GM23338 (cell line): ENCODE measurements around the gene FMO3. TPM values are rescaled to one million over a fixed set of nuclear protein-coding genes. Genes with fewer than 3 reads are reported as not detected.

ENCODE experiments used
- ATAC-seq: fragments of 200-7000 bp; cut with Tn5 transposase; 3 replicates; pipeline ENCODE4 v1.9.1; 2020
- DNase-seq: peaks from one replicate; pipeline ENCODE4 v3.0.0-alpha.2; 2015; ENCODE audit warnings: low spot score
- H2AFZ ChIP-seq: fragments of 200-600 bp; sonication (generic); 2 replicates; pipeline ENCODE4 v1.8.0; 2016; ENCODE audit warnings: antibody characterized with exemption, mild to moderate bottlenecking, moderate library complexity
- H3F3A ChIP-seq: fragments of 200-600 bp; sonication (generic); replicated peaks from 2 replicates; pipeline ENCODE4 v1.8.0; 2017; ENCODE audit warnings: antibody characterized with exemption, mixed run types, low read depth
- H3K27ac ChIP-seq: fragments of 200-600 bp; sonication (generic); 2 replicates; pipeline ENCODE4 v1.6.1; 2016; ENCODE audit warnings: low read depth
- H3K27me3 ChIP-seq: fragments of 200-600 bp; sonication (generic); 2 replicates; pipeline ENCODE4 v1.8.0; 2016; ENCODE audit warnings: mild to moderate bottlenecking, mixed run types, moderate library complexity; ENCODE audit not compliant: insufficient read depth
- H3K36me3 ChIP-seq: fragments of 200-600 bp; sonication (generic); 2 replicates; pipeline ENCODE4 v1.8.0; 2016; ENCODE audit warnings: mild to moderate bottlenecking; ENCODE audit not compliant: insufficient read depth
- H3K4me1 ChIP-seq: fragments of 200-600 bp; sonication (generic); 2 replicates; pipeline ENCODE4 v1.8.0; 2016; ENCODE audit warnings: mild to moderate bottlenecking, moderate library complexity; ENCODE audit not compliant: insufficient read depth
- H3K4me2 ChIP-seq: fragments of 200-600 bp; sonication (generic); 2 replicates; pipeline ENCODE4 v1.7.1; 2017; ENCODE audit warnings: mixed run types
- H3K4me3 ChIP-seq: fragments of 200-600 bp; sonication (generic); 2 replicates; pipeline ENCODE4 v1.6.1; 2016; ENCODE audit warnings: mixed run types
- H3K79me2 ChIP-seq: fragments of 200-600 bp; sonication (generic); replicated peaks from 2 replicates; pipeline ENCODE4 v1.8.0; 2017; ENCODE audit warnings: mild to moderate bottlenecking; ENCODE audit not compliant: insufficient read depth
- H3K9me2 ChIP-seq: fragments of 200-600 bp; sonication (generic); 2 replicates; pipeline ENCODE4 v1.8.0; 2017; ENCODE audit not compliant: insufficient read depth
- H4K20me1 ChIP-seq: fragments of 200-600 bp; sonication (generic); replicated peaks from 2 replicates; pipeline ENCODE4 v1.8.0; 2017; ENCODE audit warnings: mild to moderate bottlenecking; ENCODE audit not compliant: insufficient read depth
- H3K27ac Mint-ChIP-seq: 2 replicates; pipeline ENCODE4 v1.8.0; 2020; ENCODE audit warnings: inconsistent platforms, mild to moderate bottlenecking, moderate library complexity, mixed read lengths
- H3K27me3 Mint-ChIP-seq: 3 replicates; pipeline ENCODE4 v1.8.0; 2022; ENCODE audit warnings: low read depth, mild to moderate bottlenecking, moderate library complexity, mixed read lengths, inconsistent platforms; ENCODE audit not compliant: insufficient read depth, poor library complexity
- H3K36me3 Mint-ChIP-seq: 3 replicates; pipeline ENCODE4 v1.8.0; 2021; ENCODE audit warnings: low read depth, mild to moderate bottlenecking, inconsistent platforms, moderate library complexity, mixed read lengths
- H3K4me1 Mint-ChIP-seq: 3 replicates; pipeline ENCODE4 v1.8.0; 2020; ENCODE audit warnings: mild to moderate bottlenecking, inconsistent platforms, mixed read lengths
- H3K4me3 Mint-ChIP-seq: 3 replicates; pipeline ENCODE4 v1.8.0; 2021; ENCODE audit warnings: moderate library complexity, mild to moderate bottlenecking, inconsistent platforms, mixed read lengths
- H3K9me3 Mint-ChIP-seq: 3 replicates; pipeline ENCODE4 v1.8.0; 2020; ENCODE audit warnings: moderate library complexity, mild to moderate bottlenecking, inconsistent platforms, mixed read lengths
- CREB1 ChIP-seq: fragments of 250-450 bp; sonication (Bioruptor Pico); IDR thresholded peaks from 2 replicates; pipeline ENCODE4 v1.5.0; 2020; ENCODE audit warnings: low read depth, mild to moderate bottlenecking, moderate library complexity
- CTCF ChIP-seq, 2 experiments: fragments of 200-600 bp in 1 of 2; sonication (generic) in 1 of 2; conservative IDR thresholded peaks; 2 replicates each; pipeline versions ENCODE4 v1.5.1 to v1.6.1; 2016 to 2017; ENCODE audit warnings: antibody characterized with exemption in 2 of 2, low read depth in 2 of 2, mild to moderate bottlenecking in 2 of 2, moderate library complexity in 1 of 2
- EZH2 ChIP-seq: fragments of 200-600 bp; sonication (generic); IDR thresholded peaks from one replicate; pipeline ENCODE4 v1.8.0; 2017; ENCODE audit warnings: antibody characterized with exemption, mild to moderate bottlenecking, low read depth; ENCODE audit not compliant: unreplicated experiment
- JUNB ChIP-seq: IDR thresholded peaks from one replicate; pipeline ENCODE4 v1.6.1; 2016; ENCODE audit warnings: antibody characterized with exemption; ENCODE audit not compliant: unreplicated experiment
- NANOG ChIP-seq: IDR thresholded peaks from 2 replicates; pipeline ENCODE4 v1.6.1; 2016; ENCODE audit warnings: antibody characterized with exemption, borderline replicate concordance
- POLR2AphosphoS5 ChIP-seq: IDR thresholded peaks from 2 replicates; pipeline ENCODE4 v1.6.1; 2016; ENCODE audit warnings: antibody characterized with exemption, low read depth
- STAT1 ChIP-seq: IDR thresholded peaks from one replicate; pipeline ENCODE4 v1.6.1; 2016; ENCODE audit warnings: antibody characterized with exemption; ENCODE audit not compliant: unreplicated experiment
- ZNF114 ChIP-seq: fragments of 250-450 bp; sonication (Bioruptor Pico); IDR thresholded peaks from 2 replicates; pipeline ENCODE4 v1.5.0; 2020; ENCODE audit warnings: mild to moderate bottlenecking, moderate library complexity
- polyA plus RNA-seq: library from polyadenylated mRNA; unstranded; fragments of >200 nt; fragmentation: Nextera tagmentation; extraction: Ambion mirVana; gene quantifications from 2 replicates; pipeline ENCODE4 v1.2.1, GENCODE V29; 2016
- total RNA-seq: library from RNA; depleted of rRNA; stranded (reverse); fragments of >200 nt; shearing (Covaris generic); gene quantifications from 2 replicates; pipeline ENCODE4 v1.2.3, GENCODE V29; 2014
- TF ChIP-seq, protein P1 (sequence below): IDR thresholded peaks from 2 replicates; pipeline ENCODE4 v1.6.1; 2016; ENCODE audit warnings: antibody characterized with exemption
- TF ChIP-seq, protein P2 (sequence below): fragments of 250-450 bp; sonication (Bioruptor Pico); IDR thresholded peaks from 2 replicates; pipeline ENCODE4 v1.5.0; 2020; ENCODE audit warnings: mild to moderate bottlenecking, moderate library complexity

The FMO3 gene
- total and polyA plus RNA-seq, 2 experiments from 2014 or later: 0.26 TPM; not detected in 1

- no peak overlapping the region for H3K4me2 ChIP-seq
- TF ChIP-seq CTCF (conservative IDR thresholded peaks at IDR 0.05; ENCODE audit: low read depth in 2 of 2) (peak; percentile 51 to 57), ZNF114 (CRISPR knock-in tag) (no peak)
These were observed 9.4 kb upstream of the FMO3 start for GRCh38 chr1:171081314-171081753.

DNA sequence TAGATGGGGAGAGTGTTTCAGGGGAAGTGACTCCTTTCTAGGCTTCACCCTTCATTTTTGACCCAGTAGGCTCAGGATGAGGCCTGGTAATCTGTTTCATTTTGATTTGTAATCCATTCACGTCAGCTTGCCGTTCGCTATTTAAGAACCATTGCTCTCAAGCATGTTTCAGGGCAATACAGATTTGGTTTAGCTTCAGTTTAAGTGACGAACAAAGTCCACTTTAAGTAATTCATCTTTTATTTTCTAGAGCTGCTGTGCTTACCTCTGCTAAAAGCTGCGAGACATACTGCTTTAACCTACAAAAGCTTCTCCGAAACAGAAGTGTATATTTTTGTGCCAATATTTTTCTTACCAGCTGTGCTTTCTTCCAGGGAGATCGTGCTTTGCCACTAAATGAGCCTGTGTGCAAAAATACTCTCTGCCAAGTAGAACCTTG, 8.9 kb upstream of the FMO3 start:
- ATAC-seq (no peak), DNase-seq (no peak)
- Histone ChIP-seq H3K4me1 (no peaks in the 10 kb centered on the region), H3F3A (no peaks in the 10 kb centered on the region), H4K20me1 (no peaks in the 10 kb centered on the region), H3K36me3 (no peaks in the 10 kb centered on the region), H3K4me3 (no peak overlapping the region), H3K4me2 (no peak overlapping the region), H3K27me3 (no peaks in the 10 kb centered on the region), H3K79me2 (no peaks in the 10 kb centered on the region), H2AFZ (peak overlapping the region; percentile 1), H3K27ac (no peak overlapping the region), H3K9me2 (no peaks in the 10 kb centered on the region; the same call in 1 of the 2 replicates)
- H3K27ac Mint-ChIP-seq: peak overlapping the region; percentile 17
- peaks cover 1% of the 10 kb centered on the region for H3K27me3 Mint-ChIP-seq
- H3K4me1 Mint-ChIP-seq: peaks cover 4% of the 10 kb centered on the region; the same call in 2 of the 3 replicates
- no peak overlapping the region for H3K4me3 Mint-ChIP-seq
- H3K36me3 Mint-ChIP-seq: no peaks in the 10 kb centered on the region
- H3K9me3 Mint-ChIP-seq: no peaks in the 10 kb centered on the region
- TF ChIP-seq NANOG (no peak), JUNB (no peak), CREB1 (CRISPR knock-in tag) (no peak), POLR2AphosphoS5 (no peak), EZH2 (no peak), STAT1 (no peak), CTCF (conservative IDR thresholded peaks at IDR 0.05; ENCODE audit: low read depth in 2 of 2) (no peak)
- TF ChIP-seq, protein P1, sequence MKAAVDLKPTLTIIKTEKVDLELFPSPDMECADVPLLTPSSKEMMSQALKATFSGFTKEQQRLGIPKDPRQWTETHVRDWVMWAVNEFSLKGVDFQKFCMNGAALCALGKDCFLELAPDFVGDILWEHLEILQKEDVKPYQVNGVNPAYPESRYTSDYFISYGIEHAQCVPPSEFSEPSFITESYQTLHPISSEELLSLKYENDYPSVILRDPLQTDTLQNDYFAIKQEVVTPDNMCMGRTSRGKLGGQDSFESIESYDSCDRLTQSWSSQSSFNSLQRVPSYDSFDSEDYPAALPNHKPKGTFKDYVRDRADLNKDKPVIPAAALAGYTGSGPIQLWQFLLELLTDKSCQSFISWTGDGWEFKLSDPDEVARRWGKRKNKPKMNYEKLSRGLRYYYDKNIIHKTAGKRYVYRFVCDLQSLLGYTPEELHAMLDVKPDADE: no peak
- TF ChIP-seq, protein P2, sequence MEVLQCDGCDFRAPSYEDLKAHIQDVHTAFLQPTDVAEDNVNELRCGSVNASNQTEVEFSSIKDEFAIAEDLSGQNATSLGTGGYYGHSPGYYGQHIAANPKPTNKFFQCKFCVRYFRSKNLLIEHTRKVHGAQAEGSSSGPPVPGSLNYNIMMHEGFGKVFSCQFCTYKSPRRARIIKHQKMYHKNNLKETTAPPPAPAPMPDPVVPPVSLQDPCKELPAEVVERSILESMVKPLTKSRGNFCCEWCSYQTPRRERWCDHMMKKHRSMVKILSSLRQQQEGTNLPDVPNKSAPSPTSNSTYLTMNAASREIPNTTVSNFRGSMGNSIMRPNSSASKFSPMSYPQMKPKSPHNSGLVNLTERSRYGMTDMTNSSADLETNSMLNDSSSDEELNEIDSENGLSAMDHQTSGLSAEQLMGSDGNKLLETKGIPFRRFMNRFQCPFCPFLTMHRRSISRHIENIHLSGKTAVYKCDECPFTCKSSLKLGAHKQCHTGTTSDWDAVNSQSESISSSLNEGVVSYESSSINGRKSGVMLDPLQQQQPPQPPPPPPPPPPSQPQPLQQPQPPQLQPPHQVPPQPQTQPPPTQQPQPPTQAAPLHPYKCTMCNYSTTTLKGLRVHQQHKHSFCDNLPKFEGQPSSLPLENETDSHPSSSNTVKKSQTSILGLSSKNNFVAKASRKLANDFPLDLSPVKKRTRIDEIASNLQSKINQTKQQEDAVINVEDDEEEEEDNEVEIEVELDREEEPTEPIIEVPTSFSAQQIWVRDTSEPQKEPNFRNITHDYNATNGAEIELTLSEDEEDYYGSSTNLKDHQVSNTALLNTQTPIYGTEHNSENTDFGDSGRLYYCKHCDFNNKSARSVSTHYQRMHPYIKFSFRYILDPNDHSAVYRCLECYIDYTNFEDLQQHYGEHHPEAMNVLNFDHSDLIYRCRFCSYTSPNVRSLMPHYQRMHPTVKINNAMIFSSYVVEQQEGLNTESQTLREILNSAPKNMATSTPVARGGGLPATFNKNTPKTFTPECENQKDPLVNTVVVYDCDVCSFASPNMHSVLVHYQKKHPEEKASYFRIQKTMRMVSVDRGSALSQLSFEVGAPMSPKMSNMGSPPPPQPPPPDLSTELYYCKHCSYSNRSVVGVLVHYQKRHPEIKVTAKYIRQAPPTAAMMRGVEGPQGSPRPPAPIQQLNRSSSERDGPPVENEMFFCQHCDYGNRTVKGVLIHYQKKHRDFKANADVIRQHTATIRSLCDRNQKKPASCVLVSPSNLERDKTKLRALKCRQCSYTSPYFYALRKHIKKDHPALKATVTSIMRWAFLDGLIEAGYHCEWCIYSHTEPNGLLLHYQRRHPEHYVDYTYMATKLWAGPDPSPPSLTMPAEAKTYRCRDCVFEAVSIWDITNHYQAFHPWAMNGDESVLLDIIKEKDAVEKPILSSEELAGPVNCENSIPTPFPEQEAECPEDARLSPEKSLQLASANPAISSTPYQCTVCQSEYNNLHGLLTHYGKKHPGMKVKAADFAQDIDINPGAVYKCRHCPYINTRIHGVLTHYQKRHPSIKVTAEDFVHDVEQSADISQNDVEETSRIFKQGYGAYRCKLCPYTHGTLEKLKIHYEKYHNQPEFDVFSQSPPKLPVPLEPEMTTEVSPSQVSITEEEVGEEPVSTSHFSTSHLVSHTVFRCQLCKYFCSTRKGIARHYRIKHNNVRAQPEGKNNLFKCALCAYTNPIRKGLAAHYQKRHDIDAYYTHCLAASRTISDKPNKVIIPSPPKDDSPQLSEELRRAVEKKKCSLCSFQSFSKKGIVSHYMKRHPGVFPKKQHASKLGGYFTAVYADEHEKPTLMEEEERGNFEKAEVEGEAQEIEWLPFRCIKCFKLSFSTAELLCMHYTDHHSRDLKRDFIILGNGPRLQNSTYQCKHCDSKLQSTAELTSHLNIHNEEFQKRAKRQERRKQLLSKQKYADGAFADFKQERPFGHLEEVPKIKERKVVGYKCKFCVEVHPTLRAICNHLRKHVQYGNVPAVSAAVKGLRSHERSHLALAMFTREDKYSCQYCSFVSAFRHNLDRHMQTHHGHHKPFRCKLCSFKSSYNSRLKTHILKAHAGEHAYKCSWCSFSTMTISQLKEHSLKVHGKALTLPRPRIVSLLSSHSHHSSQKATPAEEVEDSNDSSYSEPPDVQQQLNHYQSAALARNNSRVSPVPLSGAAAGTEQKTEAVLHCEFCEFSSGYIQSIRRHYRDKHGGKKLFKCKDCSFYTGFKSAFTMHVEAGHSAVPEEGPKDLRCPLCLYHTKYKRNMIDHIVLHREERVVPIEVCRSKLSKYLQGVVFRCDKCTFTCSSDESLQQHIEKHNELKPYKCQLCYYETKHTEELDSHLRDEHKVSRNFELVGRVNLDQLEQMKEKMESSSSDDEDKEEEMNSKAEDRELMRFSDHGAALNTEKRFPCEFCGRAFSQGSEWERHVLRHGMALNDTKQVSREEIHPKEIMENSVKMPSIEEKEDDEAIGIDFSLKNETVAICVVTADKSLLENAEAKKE (CRISPR knock-in tag): no peak

More at GRCh38 chr1:171081314-171081753, 9.4 kb upstream of the FMO3 start:
- peaks cover 4% of the 10 kb centered on the region; the same call in 2 of the 3 replicates for H3K4me1 Mint-ChIP-seq
- Histone ChIP-seq H4K20me1 (no peaks in the 10 kb centered on the region), H3K4me3 (no peak overlapping the region), H3K79me2 (no peaks in the 10 kb centered on the region), H3F3A (no peaks in the 10 kb centered on the region), H3K9me2 (no peaks in the 10 kb centered on the region; the same call in 1 of the 2 replicates), H3K36me3 (no peaks in the 10 kb centered on the region), H3K27ac (no peak overlapping the region), H3K27me3 (no peaks in the 10 kb centered on the region), H2AFZ (peak overlapping the region; percentile 1), H3K4me1 (no peaks in the 10 kb centered on the region)
- H3K27me3 Mint-ChIP-seq: peaks cover 1% of the 10 kb centered on the region
- H3K9me3 Mint-ChIP-seq: no peaks in the 10 kb centered on the region
- peak overlapping the region; percentile 17 for H3K27ac Mint-ChIP-seq
- H3K4me3 Mint-ChIP-seq: no peak overlapping the region
- DNase-seq: peak; percentile 42
- no peaks in the 10 kb centered on the region for H3K36me3 Mint-ChIP-seq
- no peak; the same call in 2 of the 3 replicates for ATAC-seq
